Head of caudate nucleus (tissue), 42 donors: ENCODE results near the gene DPYD.

ENCODE experiments used
- DNase-seq, 42 donors: peaks; one replicate each; pipeline versions ENCODE4 v3.0.0 to v3.0.0-alpha.2; 2020 to 2021; ENCODE audit warnings: mixed read lengths in 7 of 42
- intact Hi-C: fragments of 100-400 bp; cut with DNase I; formaldehyde crosslinking; loops from one replicate; pipeline ENCODE4 v1.15.0; 2022

DPYD gene

GRCh38 chr1:97433824-97434177, 487.0 kb downstream of the DPYD start:
- no peak for DNase-seq
- intact Hi-C loops: no loop called here

- intact Hi-C loops: no loop called here
- DNase-seq: no peak
Observed at GRCh38 chr1:97433094-97433823, 487.6 kb downstream of the DPYD start.

GRCh38 chr1:97427371-97427770, 493.5 kb downstream of the DPYD start:
- intact Hi-C loops: loop anchor here (10.0 kb wide), 1 partner anchor 77 kb away; no protein-coding TSS in a partner anchor
- no peak for DNase-seq

- DNase-seq: no peak
- intact Hi-C loops: loop anchor here (10.0 kb wide), 1 partner anchor 81 kb away; no protein-coding TSS in a partner anchor
Observed at GRCh38 chr1:97424209-97424608, 496.6 kb downstream of the DPYD start.

GRCh38 chr1:97423403-97423802, 497.4 kb downstream of the DPYD start:
- DNase-seq: peak in 1 of 42 donors; percentile 17
- intact Hi-C loops: loop anchor here (10.0 kb wide), 1 partner anchor 81 kb away; no protein-coding TSS in a partner anchor

GRCh38 chr1:97417661-97418060, 503.2 kb downstream of the DPYD start:
- intact Hi-C loops: no loop called here
- DNase-seq: no peak

- no peak for DNase-seq
- intact Hi-C loops: no loop called here
Observed at GRCh38 chr1:97414682-97415312, 506.0 kb downstream of the DPYD start.

- DNase-seq: no peak
- intact Hi-C loops: no loop called here
Observed at GRCh38 chr1:97412737-97413136, 508.1 kb downstream of the DPYD start.

- no peak for DNase-seq
- intact Hi-C loops: no loop called here
Observed at GRCh38 chr1:97412166-97412565, 508.7 kb downstream of the DPYD start.

- intact Hi-C loops: no loop called here
- DNase-seq: no peak
Observed at GRCh38 chr1:97396463-97396862, 524.4 kb downstream of the DPYD start.

GRCh38 chr1:97392701-97393100, 528.1 kb downstream of the DPYD start:
- DNase-seq: no peak
- intact Hi-C loops: no loop called here

GRCh38 chr1:97385536-97386277, 535.1 kb downstream of the DPYD start:
- no peak for DNase-seq
- intact Hi-C loops: no loop called here

GRCh38 chr1:97384294-97384968, 536.4 kb downstream of the DPYD start:
- intact Hi-C loops: no loop called here
- no peak for DNase-seq

- intact Hi-C loops: no loop called here
- no peak for DNase-seq
Observed at GRCh38 chr1:97383797-97384196, 537.0 kb downstream of the DPYD start.

- intact Hi-C loops: no loop called here
- DNase-seq: no peak
Observed at GRCh38 chr1:97382206-97382605, 538.6 kb downstream of the DPYD start.

GRCh38 chr1:97379387-97380075, 541.3 kb downstream of the DPYD start:
- DNase-seq: no peak
- intact Hi-C loops: no loop called here

- DNase-seq: no peak
- intact Hi-C loops: no loop called here
Observed at GRCh38 chr1:97378596-97378995, 542.2 kb downstream of the DPYD start.

GRCh38 chr1:97377432-97378034, 543.3 kb downstream of the DPYD start:
- DNase-seq: no peak
- intact Hi-C loops: no loop called here

GRCh38 chr1:97373000-97373399, 547.8 kb downstream of the DPYD start:
- intact Hi-C loops: no loop called here
- no peak for DNase-seq
